ENCODE measurements around the gene ANAPC10. TPM values are rescaled to one million over a fixed set of nuclear protein-coding genes. Genes with fewer than 3 reads are reported as not detected.

The ANAPC10 gene
- total RNA-seq, 1 experiment from 2014 or later, result 38.9 TPM

DNA sequence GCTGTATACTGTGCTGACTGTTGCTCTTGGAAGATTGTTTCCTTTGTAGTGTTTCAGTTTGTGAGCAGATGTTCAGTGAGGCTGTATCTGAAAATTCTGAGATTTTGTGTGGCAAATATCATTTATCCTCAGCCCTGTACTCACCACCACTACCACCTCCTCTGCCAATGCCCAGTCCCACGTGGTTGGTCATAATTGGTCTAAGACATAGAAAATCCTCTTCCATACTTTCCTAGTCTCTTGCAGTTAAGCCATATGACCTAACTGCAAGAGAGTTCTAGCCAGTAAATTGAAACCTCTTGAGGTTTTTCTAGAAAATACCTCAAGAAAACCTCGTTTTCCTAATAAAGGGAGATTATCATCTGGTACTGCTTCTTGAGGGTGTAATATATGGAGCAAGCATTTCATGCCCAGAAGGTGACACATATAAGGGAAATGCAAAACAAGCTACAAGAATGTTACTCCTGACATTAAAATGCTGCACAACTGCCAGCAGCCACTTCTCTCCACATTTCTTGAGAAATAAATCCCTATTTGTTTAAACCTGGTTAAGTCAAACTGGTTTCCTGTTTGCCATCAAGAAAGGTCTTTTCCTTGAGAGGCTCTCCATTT is 32.9 kb upstream of the ANAPC10 start:
- Mint-ChIP-seq H3K36me3 (ENCODE audit: insufficient read depth, unreplicated experiment) (peaks cover 60% of the 10 kb centered on the region), H3K4me3 (ENCODE audit: unreplicated experiment) (peak overlapping the region; percentile 6), H3K9me3 (ENCODE audit: unreplicated experiment) (no peaks in the 10 kb centered on the region), H3K4me1 (ENCODE audit: insufficient read depth, unreplicated experiment) (peaks cover 21% of the 10 kb centered on the region), H3K27me3 (ENCODE audit: insufficient read depth, unreplicated experiment) (no peaks in the 10 kb centered on the region), H3K27ac (ENCODE audit: low read depth, unreplicated experiment) (peak overlapping the region; percentile 49)
- intact Hi-C loops (cut with micrococcal nuclease), result no loop called here
- DNase-seq (ENCODE audit: unreplicated experiment), result peak; percentile 24
- TF ChIP-seq, protein P1, sequence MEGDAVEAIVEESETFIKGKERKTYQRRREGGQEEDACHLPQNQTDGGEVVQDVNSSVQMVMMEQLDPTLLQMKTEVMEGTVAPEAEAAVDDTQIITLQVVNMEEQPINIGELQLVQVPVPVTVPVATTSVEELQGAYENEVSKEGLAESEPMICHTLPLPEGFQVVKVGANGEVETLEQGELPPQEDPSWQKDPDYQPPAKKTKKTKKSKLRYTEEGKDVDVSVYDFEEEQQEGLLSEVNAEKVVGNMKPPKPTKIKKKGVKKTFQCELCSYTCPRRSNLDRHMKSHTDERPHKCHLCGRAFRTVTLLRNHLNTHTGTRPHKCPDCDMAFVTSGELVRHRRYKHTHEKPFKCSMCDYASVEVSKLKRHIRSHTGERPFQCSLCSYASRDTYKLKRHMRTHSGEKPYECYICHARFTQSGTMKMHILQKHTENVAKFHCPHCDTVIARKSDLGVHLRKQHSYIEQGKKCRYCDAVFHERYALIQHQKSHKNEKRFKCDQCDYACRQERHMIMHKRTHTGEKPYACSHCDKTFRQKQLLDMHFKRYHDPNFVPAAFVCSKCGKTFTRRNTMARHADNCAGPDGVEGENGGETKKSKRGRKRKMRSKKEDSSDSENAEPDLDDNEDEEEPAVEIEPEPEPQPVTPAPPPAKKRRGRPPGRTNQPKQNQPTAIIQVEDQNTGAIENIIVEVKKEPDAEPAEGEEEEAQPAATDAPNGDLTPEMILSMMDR (IDR thresholded peaks at IDR 0.05; ENCODE audit: unreplicated experiment), result no peak
- no TSS peak for BruUV-seq (replicated peaks)
- ChIA-PET POLR2A (interaction anchor here (0.6 to 0.7 kb wide), 2 partner anchors 47 to 1618 kb away, joined by 3 to 4 read pairs; no protein-coding TSS in a partner anchor), CTCF (no interaction called here)

DNA sequence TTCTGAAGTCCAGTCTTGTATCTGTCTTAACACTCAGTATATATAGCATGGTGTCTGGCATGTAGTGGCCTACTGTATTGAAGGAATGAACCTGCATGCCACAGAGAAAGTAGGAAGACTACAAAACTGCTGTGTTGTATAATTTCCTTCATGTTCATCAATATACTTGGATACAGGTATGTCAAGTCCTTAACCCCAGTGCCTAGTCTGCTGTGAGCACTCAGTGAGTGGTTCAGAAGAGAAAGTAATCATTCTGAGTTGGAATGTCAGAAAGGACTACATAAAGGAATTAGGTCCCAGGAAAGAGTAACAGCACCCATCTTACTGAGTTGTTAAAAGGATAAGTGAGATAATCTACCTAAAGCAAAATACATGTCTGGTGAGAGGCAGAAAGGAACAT is 32.1 kb upstream of the ANAPC10 start:
- Mint-ChIP-seq H3K27ac (ENCODE audit: low read depth, unreplicated experiment) (peak overlapping the region; percentile 49), H3K27me3 (ENCODE audit: insufficient read depth, unreplicated experiment) (no peaks in the 10 kb centered on the region), H3K4me3 (ENCODE audit: unreplicated experiment) (no peak overlapping the region), H3K4me1 (ENCODE audit: insufficient read depth, unreplicated experiment) (peaks cover 21% of the 10 kb centered on the region), H3K36me3 (ENCODE audit: insufficient read depth, unreplicated experiment) (peaks cover 62% of the 10 kb centered on the region), H3K9me3 (ENCODE audit: unreplicated experiment) (no peaks in the 10 kb centered on the region)
- ChIA-PET CTCF (no interaction called here), POLR2A (no interaction called here)
- TF ChIP-seq, protein P1 (IDR thresholded peaks at IDR 0.05; ENCODE audit: unreplicated experiment), result no peak
- DNase-seq (ENCODE audit: unreplicated experiment), result no peak
- BruUV-seq (replicated peaks), result no TSS peak
- intact Hi-C loops (cut with micrococcal nuclease), result no loop called here

DNA sequence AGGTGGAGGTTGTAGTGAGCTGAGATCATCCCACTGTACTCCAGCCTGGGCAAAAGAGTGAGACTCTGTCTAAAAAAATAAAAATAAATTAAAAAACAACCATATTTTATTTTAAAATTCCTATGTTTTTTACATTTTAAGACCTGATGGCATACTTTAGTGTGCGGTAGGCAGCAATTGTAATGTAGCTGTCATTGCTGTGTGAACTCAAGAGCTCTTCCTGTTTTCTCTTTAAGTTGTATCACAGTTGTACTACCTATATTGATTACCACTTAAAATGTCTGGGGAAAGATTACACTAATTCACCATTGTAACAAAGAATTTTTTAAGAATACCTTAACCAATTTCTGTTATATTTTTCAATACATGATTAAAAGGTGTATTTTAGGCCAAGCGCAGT is 27.4 kb upstream of the ANAPC10 start:
- Mint-ChIP-seq H3K27ac (ENCODE audit: low read depth, unreplicated experiment) (no peak overlapping the region), H3K9me3 (ENCODE audit: unreplicated experiment) (no peaks in the 10 kb centered on the region), H3K36me3 (ENCODE audit: insufficient read depth, unreplicated experiment) (peaks cover 96% of the 10 kb centered on the region), H3K4me1 (ENCODE audit: insufficient read depth, unreplicated experiment) (no peaks in the 10 kb centered on the region), H3K27me3 (ENCODE audit: insufficient read depth, unreplicated experiment) (no peaks in the 10 kb centered on the region), H3K4me3 (ENCODE audit: unreplicated experiment) (no peak overlapping the region)
- CTCF ChIA-PET, result interaction anchor here (0.7 kb wide), 1 partner anchor 12 kb away, joined by 3 read pairs; no protein-coding TSS in a partner anchor
- intact Hi-C loops (cut with micrococcal nuclease), result no loop called here
- DNase-seq (ENCODE audit: unreplicated experiment), result no peak
- BruUV-seq (replicated peaks), result no TSS peak
- POLR2A ChIA-PET, result interaction anchor here (3.1 kb wide), 1 partner anchor 27 kb away, joined by 15 read pairs; the partner anchor contains the start of genes ABCE1 and ANAPC10
- TF ChIP-seq, protein P1 (IDR thresholded peaks at IDR 0.05; ENCODE audit: unreplicated experiment), result no peak

DNA sequence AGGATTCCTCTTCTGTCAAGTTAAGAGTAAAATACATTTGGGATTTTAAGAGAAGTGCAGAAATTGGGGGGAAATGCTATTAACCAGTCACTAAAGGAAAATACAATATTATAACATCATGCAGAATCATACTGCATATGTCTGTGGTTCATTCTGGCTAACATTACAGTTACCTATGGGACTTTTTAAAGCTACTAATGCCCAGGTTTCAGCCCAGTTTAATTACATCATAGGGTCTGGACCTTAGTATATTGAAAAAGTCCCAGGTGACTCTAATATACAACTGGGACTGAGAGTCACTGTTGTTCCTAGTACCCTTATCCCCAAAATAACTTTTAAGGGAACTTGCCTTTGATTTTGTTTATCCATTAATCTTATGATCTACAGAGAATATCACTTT is 10.1 kb upstream of the ANAPC10 start:
- Mint-ChIP-seq H3K4me3 (ENCODE audit: unreplicated experiment) (no peak overlapping the region), H3K9me3 (ENCODE audit: unreplicated experiment) (no peaks in the 10 kb centered on the region), H3K27me3 (ENCODE audit: insufficient read depth, unreplicated experiment) (no peaks in the 10 kb centered on the region), H3K27ac (ENCODE audit: low read depth, unreplicated experiment) (no peak overlapping the region), H3K36me3 (ENCODE audit: insufficient read depth, unreplicated experiment) (peaks cover 74% of the 10 kb centered on the region), H3K4me1 (ENCODE audit: insufficient read depth, unreplicated experiment) (no peaks in the 10 kb centered on the region)
- CTCF ChIA-PET, result interaction anchor here (0.6 kb wide), 1 partner anchor 446 kb away, joined by 3 read pairs; no protein-coding TSS in a partner anchor
- POLR2A ChIA-PET, result interaction anchor here (1.6 kb wide), 1 partner anchor 10 kb away, joined by 7 read pairs; the partner anchor contains the start of genes ABCE1 and ANAPC10
- intact Hi-C loops (cut with micrococcal nuclease), result no loop called here
- TF ChIP-seq, protein P1 (IDR thresholded peaks at IDR 0.05; ENCODE audit: unreplicated experiment), result no peak
- BruUV-seq (replicated peaks), result no TSS peak
- DNase-seq (ENCODE audit: unreplicated experiment), result no peak
